RCC 7860 (cell line): ENCODE results near the gene SLC10A7.

Source experiments
- DNase-seq: peaks from one replicate; pipeline ENCODE4 v3.0.0-alpha.2; 2015; ENCODE audit warnings: low spot score
- FAIRE-seq: peaks from 2 replicates; lab custom pipeline; 2012; peaks lifted over from hg19 to GRCh38; lab: Jason Lieb, UNC

SLC10A7 gene

GRCh38 chr4:146498291-146498690 is 23.4 kb downstream of the SLC10A7 start:
- DNase-seq = no peak
- FAIRE-seq = no peak

GRCh38 chr4:146495269-146495668 is 26.5 kb downstream of the SLC10A7 start:
- FAIRE-seq (no peak), DNase-seq (no peak)

GRCh38 chr4:146494143-146494542 is 27.6 kb downstream of the SLC10A7 start:
- no peak for DNase-seq
- no peak for FAIRE-seq

- DNase-seq = no peak
- FAIRE-seq = no peak
These were observed 31.6 kb downstream of the SLC10A7 start for GRCh38 chr4:146490106-146490505.

GRCh38 chr4:146488495-146489174 is 33.1 kb downstream of the SLC10A7 start:
- no peak for FAIRE-seq
- no peak for DNase-seq

DNA sequence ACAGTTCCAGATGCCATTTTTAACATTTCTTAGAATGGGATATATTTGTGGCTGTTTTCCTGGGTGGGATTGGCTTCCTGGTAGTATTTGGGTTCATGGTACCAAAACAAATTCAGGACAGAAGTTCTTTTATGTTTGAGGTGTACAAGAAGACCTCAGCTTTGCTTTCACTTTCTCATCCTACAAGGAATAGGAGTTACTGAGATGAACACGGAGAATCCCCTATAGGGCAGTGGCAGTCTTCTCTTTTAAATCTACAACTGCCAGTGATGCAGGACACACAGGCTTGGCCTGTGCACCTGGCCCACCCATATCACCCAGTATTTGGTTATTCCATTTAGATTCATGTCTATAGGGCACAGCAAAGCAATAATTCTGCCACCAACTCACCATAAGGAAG is 35.2 kb downstream of the SLC10A7 start:
- FAIRE-seq = no peak
- no peak for DNase-seq

DNA sequence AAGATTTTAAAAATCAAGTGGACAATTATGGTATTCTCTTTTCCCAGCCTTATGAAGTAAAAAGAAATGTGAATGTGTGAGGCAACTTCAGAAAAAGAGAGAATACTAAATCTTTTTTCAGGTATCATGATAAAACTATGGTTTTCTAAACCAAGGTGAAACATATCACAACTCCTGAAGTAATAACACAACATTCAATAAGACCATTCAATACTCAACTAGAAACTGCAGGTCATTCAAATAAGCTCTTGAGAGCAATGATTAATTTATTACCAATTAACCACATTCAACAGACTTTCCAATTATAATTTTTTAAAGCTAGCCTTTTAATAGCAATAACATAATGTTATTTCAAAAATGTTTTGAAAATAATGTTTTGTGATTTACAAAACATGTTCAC is 35.8 kb downstream of the SLC10A7 start:
- FAIRE-seq = no peak
- DNase-seq = no peak

DNA sequence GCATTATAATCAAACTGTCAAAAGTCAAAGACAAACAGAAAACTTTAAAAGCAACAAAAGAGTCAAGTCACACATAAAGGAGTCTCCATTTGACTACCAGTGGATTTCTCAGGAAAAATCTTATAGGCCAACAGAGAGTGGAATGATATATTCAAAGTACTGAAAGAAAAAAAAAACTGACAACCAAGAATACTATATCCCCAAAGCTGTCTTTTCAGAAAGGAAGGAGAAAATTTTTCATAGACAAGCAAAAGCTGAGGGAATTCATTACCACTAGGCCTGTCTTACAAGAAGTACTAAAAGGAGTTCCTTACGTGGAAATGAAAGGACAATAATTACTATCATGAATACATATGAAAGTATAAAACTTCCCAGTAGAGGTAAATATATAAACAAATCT is 39.0 kb downstream of the SLC10A7 start:
- DNase-seq (no peak), FAIRE-seq (no peak)

- no peak for FAIRE-seq
- no peak for DNase-seq
These were observed 40.5 kb downstream of the SLC10A7 start for GRCh38 chr4:146481246-146481645.

- FAIRE-seq = no peak
- DNase-seq = no peak
These were observed 43.7 kb downstream of the SLC10A7 start for GRCh38 chr4:146478009-146478408.

DNA sequence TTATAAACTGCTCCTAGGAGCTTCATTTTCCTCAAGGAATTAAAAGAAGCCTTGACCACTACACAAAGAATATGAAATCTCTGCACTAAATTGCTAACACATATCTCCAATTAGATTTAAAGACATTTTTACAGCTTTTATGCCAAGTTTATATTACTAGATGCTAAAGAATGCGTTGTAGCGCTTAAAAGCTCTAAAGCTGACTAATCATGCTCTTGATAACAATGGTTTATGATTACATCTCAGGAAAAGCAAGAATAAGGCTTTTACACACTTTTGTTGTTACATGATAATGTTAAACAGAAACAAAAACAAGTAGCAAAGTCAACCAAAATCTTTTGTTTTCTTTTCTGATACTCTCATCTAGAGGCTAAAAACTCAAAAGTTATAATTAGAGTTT is 44.7 kb downstream of the SLC10A7 start:
- FAIRE-seq (no peak), DNase-seq (no peak)

- FAIRE-seq (no peak), DNase-seq (no peak)
These were observed 49.3 kb downstream of the SLC10A7 start for GRCh38 chr4:146472404-146472803.

GRCh38 chr4:146470604-146471003 is 51.1 kb downstream of the SLC10A7 start:
- no peak for DNase-seq
- FAIRE-seq = no peak

DNA sequence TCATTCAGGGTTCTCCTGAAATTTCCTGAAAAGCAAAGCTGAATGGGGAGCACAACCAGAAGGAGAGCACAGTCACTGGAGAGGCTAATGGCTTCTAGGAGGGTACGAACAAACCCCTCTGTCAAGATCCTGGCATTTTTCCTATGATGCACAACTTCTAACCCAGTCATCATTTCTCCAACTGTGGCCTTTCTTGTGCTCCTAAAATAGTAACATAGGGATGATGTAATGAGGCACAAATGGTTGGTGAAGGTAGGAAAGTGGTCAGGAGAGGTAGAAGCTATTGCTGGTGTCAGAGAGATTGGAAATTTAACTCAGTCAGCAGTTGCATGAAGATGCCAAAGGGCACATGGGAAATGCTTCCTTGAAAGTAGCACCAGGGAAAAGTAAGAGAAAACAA is 52.7 kb downstream of the SLC10A7 start:
- DNase-seq = no peak
- FAIRE-seq = no peak

GRCh38 chr4:146465628-146466027 is 56.1 kb downstream of the SLC10A7 start:
- DNase-seq (no peak), FAIRE-seq (no peak)

- DNase-seq (no peak), FAIRE-seq (no peak)
These were observed 59.5 kb downstream of the SLC10A7 start for GRCh38 chr4:146462251-146462650.

DNA sequence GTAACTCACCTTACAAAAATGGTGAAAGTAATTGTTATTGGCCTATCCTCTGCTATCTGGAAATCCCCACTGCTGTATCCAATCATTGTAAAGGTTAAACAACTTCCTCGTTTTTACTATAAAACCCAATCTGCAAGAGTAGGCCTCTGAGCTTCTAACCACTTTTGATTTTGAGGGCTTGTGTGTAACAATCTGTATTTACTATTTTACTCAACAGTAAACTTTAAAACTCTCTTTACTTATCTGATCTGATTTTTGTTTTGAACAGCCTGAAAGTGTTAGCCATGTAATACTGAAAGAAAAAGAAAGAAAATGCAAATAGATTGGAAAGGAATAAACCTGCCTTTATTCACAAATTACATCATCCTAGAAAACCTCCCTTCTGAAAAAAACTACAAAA is 63.1 kb downstream of the SLC10A7 start:
- FAIRE-seq (no peak), DNase-seq (no peak)

DNA sequence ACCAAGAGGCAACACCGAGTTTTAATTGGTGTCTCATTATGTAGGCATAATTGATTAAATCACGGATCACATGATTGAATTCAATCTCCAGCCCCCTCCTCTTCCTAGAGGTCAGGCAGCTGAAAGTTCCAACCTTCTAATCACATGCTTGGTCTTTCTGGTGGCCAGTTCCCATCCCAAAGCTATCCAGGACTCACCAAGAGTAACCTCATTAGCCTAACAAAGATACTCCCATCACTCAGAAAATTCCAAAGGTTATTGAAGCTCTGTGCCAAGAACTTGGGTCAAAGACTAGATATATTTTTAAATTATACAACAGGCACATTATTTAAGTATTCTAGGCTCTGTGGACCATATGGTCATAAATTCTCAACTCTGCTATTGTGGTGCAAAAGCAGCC is 65.1 kb downstream of the SLC10A7 start:
- DNase-seq (no peak), FAIRE-seq (no peak)

DNA sequence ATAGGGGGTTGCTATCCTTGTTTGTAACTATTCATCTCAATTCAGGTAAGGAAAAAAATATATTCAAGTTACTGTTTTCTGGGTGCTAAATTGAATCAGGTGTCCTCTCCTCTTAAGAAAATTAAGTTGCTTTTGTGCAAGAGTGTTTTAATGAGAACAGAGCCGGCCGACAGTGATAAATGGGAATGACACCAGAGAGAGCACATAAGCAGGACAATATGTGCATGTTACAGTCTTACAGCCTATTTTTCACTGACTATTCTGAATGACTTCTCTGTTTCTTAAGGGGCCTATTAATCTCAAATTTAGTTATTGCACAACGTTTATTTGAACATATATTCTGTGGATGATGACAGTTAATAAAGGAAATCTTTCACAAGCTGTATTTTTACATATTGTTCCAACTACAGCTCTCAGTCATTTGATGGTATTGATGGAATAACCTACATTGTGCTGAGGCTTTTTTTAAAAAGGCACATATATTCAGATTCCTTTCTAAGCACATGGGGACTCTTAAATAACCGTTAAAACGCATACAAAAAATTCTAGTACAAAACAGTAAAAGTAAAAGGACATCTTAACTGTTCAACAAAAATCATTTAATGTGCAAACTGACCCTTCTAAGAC is 68.4 kb downstream of the SLC10A7 start:
- DNase-seq = no peak
- FAIRE-seq = no peak

DNA sequence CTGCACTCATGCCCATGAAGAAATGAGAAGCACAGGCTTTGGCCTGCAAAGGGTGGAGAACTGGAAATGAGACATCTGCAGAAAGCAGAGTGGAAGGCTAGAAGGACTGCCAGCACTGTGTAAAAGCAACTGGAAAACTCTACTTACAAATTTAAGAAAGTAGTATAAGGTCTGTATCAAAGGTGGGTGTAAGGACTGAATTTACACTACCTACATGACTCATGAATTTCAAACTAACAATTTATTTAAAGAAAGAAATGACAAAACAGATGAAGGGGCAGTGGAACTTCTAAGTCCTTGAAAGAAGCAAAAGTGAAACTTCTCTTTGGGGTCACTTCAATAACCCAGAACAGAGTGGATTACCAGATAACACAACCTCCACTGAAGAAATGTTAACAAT is 71.2 kb downstream of the SLC10A7 start:
- FAIRE-seq (no peak), DNase-seq (no peak)

GRCh38 chr4:146446555-146446954 is 75.2 kb downstream of the SLC10A7 start:
- no peak for FAIRE-seq
- DNase-seq = no peak

DNA sequence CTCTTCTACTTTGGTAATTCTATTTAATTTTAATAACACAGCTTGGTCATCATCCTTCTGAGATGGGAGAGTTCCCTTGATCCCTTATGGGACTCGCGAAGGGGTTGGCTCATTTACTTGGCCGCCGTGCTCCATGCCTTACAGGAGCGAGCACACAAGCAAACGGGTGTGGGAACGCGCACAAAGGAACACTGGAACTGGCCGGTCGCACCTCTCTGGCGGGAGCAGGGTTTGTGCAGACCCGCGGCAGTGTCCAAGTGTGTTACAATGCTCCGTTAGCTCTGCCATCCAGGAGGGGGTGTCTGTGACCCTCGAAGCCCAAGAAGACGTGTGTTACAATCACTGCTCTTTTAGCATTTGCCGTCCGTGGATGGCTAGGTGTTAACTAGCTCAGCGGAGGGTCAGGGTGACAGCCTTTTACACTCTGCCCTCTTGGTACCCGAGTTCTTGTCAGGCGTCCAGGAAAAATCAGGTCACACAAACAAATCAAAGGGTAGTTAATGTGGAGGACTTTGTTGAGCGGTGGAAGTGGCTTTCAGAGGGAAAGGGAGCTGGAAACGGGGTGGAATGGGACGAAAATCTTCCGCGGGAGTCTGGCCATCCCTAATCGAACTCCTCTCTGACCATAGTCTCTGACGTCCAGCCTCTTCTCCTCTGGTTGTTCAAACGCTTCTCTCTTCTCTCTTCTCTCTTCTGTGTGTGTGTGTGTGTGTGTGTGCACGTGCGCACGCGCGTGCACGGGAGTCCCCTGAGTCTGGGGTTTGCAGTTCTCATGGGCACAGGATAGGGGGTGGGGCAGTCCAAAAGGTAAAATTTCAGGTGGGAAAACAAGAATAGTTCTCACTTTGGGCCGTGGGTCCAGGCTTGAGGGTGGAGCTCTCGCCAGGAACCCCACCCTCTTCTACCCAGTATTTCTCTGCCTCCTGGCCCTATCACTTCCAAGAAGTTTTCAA is 76.3 kb downstream of the SLC10A7 start:
- DNase-seq (no peak), FAIRE-seq (no peak)
